GM10248 (cell line): Measurements from ENCODE around the gene NAP1L5.

Source experiments
- CTCF ChIA-PET: fragments of 300-600 bp; sonication (Branson Sonifier 250); formaldehyde crosslinking; extraction: SDS; loops from one replicate; lab custom pipeline; 2021; ENCODE audit warnings: antibody characterized with exemption; lab: Yijun Ruan, JAX
- POLR2A ChIA-PET: fragments of 350-650 bp; sonication (Branson Sonifier 250); formaldehyde crosslinking; extraction: SDS; loops from one replicate; lab custom pipeline; 2020; ENCODE audit warnings: antibody characterized with exemption; lab: Yijun Ruan, JAX
- DNase-seq: peaks from one replicate; pipeline ENCODE4 v3.0.0; 2012; ENCODE audit errors: extremely low spot score
- TF ChIP-seq, protein P1 (sequence below): IDR thresholded peaks from 2 replicates; pipeline ENCODE4 v1.5.1; 2012; ENCODE audit warnings: mild to moderate bottlenecking, low read depth; ENCODE audit errors: extremely low read depth, missing control alignments, control extremely low read depth

The NAP1L5 gene

DNA sequence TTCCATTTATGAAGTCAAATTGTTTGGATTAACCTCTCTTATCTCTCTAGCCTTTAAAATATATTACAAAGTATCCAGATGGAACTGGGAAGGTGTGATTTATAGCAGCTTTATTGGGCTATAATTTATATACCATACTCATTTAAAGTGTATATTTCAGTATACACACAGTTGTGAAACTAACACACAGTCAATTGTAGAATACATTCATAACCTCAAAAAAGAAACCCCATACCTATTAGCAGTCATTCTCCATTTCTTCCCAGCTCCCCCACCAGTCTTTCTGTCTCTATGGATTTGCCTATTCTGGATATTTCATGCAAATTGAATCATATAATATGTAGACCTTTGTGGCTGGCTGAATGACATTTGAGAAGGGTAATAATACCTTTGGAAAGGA is 7.6 kb upstream of the NAP1L5 start:
- DNase-seq, result no peak
- CTCF ChIA-PET, result no interaction called here
- TF ChIP-seq, protein P1, sequence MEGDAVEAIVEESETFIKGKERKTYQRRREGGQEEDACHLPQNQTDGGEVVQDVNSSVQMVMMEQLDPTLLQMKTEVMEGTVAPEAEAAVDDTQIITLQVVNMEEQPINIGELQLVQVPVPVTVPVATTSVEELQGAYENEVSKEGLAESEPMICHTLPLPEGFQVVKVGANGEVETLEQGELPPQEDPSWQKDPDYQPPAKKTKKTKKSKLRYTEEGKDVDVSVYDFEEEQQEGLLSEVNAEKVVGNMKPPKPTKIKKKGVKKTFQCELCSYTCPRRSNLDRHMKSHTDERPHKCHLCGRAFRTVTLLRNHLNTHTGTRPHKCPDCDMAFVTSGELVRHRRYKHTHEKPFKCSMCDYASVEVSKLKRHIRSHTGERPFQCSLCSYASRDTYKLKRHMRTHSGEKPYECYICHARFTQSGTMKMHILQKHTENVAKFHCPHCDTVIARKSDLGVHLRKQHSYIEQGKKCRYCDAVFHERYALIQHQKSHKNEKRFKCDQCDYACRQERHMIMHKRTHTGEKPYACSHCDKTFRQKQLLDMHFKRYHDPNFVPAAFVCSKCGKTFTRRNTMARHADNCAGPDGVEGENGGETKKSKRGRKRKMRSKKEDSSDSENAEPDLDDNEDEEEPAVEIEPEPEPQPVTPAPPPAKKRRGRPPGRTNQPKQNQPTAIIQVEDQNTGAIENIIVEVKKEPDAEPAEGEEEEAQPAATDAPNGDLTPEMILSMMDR, result no peak
- POLR2A ChIA-PET, result no interaction called here

DNA sequence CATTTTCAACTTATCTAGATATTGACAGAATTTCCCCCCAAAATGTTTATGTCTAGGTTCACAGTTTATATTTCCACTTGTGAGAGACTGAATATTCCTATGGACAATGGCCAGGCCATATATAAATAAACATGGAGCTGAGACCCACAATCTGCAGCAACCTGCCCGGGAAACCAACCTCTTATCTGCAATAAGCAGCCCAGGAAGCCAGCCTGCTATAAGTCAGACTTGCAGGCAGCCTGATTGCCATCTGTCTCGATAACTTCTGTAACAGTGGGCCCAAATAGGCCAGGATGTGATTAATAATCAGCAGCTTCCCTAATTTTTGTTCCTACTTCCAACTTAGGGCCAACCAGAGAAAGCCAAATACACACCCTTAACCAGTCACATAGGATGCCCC is 5.2 kb upstream of the NAP1L5 start:
- POLR2A ChIA-PET, result no interaction called here
- no peak for DNase-seq
- CTCF ChIA-PET, result no interaction called here
- TF ChIP-seq, protein P1, result no peak

DNA sequence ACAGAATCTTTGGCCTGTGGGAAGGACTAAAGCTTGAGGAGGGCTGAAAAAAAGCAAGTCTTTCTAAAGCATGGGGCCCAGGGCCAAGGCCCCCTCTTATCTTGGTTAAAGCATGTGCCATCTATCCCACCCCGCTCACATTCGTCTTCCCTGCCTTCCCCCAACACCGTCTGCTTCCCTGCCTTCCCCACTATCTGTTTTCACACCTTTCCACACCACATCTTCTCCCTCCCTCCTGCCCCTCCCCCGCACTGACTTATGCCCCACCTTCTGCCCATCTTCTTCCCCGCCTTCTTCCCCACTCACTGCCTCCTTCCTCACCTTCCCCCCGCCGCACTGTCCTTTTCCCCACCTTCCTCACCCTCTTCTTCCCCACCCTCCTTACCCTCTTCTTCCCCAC is 890 bp upstream of the NAP1L5 start:
- ChIA-PET POLR2A (no interaction called here), CTCF (interaction anchor here (0.8 to 1.1 kb wide), 3 partner anchors 11 to 744 kb away, joined by 3 read pairs; no protein-coding TSS in a partner anchor)
- TF ChIP-seq, protein P1, result no peak
- DNase-seq, result no peak

DNA sequence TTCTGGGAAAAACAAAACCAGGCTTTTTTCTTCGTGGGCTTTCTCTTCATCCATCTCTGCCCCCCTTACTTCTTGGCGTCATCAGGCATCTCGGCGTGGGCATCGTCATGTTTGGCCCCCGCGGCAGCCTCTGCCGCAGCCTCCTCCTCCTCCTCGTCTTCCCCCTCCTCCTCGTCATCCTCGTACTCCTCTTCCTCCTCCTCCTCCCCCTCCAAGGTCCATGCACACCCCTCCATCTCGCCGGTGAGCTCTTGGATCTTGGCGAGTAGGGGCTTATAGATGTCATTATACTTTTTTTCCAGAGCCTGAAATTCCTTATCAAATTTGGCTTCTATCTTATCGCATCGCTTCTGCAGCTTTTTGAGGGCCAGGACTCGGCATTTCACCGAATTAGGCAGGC is 488 bp downstream of the NAP1L5 start:
- CTCF ChIA-PET, result no interaction called here

DNA sequence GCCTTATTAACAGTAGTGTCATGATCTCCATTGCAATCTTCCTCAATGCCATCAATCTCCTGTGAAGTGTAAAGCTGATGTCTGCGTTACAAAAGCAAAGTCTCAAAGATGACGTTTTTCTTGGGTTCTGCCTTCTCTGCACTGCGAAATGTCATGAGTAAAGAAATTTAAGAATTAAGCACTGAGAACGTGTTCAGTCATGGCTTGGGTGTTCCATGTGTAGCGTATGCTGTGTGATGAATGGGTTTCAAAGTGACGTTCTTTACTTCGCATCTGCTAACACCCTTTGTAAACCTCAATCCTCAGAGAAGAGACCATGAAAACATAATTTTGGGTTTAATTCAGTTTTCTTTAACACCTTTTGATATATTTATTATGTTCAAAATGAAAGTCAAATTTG is 999 bp downstream of the NAP1L5 start:
- ChIA-PET POLR2A (no interaction called here), CTCF (interaction anchor here (1.4 kb wide), 2 partner anchors 18 to 23 kb away, joined by 3 read pairs; no protein-coding TSS in a partner anchor)
- DNase-seq, result no peak
- TF ChIP-seq, protein P1, result no peak

More for the DNA sequence above, 488 bp downstream of the NAP1L5 start:
- TF ChIP-seq, protein P1, result no peak
- POLR2A ChIA-PET, result no interaction called here
- no peak for DNase-seq

DNA sequence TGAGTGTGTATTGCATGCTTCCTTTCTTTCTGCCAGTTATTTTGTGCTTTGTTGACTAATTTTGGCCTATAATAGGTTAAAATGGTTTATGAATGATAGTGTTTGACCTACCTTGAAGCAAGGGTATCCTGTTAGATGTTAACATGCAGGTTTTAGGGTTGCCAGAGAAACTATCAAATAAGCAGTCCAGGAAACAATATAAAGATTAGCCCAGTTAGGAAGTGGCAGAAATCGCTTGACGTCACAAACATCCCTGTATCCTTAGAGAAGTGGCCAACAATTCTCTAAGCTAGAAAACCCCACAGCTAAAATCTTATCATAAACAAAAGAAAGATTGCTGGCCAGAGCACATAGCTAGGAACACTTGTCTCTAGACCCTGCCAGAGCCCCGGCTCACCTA is 3.8 kb downstream of the NAP1L5 start:
- no peak for DNase-seq
- ChIA-PET POLR2A (no interaction called here), CTCF (no interaction called here)
- TF ChIP-seq, protein P1, result no peak

DNA sequence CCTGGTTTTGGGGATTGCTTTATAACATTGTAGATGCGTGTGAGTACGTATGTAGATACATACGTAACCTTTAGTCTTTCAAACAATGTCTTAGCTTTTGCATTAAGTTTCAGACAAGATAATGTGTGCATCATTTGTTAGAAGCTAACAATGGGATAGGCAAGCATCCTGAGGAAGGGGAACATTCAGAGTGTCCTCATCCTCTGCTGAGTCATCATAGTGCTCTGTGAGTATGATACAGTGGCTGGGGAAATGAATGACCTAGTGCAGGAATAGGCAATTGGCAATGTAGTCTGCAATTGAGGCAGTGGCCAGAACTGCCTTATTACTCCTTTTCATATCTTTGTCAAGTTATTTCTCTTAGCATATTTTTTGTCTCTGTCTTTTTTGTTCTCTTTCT is 7.3 kb downstream of the NAP1L5 start:
- CTCF ChIA-PET, result interaction anchor here (1.1 to 1.2 kb wide), 2 partner anchors 10 to 17 kb away, joined by 3 to 4 read pairs; no protein-coding TSS in a partner anchor
- POLR2A ChIA-PET, result no interaction called here
- DNase-seq, result no peak
- TF ChIP-seq, protein P1, result no peak
